Liver (tissue), 2 donors: ENCODE results near the gene KXD1.

Experiments
- CTCF ChIP-seq: fragments of 150-350 bp; IDR thresholded peaks from 2 replicates; pipeline ENCODE4 v1.5.1; 2017; ENCODE audit warnings: improper control_type of control experiment, low read depth, low read length; ENCODE audit not compliant: missing input control
- REST ChIP-seq: IDR thresholded peaks from 2 replicates; pipeline ENCODE4 v1.6.1; 2016; ENCODE audit warnings: antibody characterized with exemption, mild to moderate bottlenecking
- YY1 ChIP-seq: IDR thresholded peaks from 2 replicates; pipeline ENCODE4 v1.6.1; 2016; ENCODE audit warnings: antibody characterized with exemption, mild to moderate bottlenecking
- donor health status: healthy.

DNA sequence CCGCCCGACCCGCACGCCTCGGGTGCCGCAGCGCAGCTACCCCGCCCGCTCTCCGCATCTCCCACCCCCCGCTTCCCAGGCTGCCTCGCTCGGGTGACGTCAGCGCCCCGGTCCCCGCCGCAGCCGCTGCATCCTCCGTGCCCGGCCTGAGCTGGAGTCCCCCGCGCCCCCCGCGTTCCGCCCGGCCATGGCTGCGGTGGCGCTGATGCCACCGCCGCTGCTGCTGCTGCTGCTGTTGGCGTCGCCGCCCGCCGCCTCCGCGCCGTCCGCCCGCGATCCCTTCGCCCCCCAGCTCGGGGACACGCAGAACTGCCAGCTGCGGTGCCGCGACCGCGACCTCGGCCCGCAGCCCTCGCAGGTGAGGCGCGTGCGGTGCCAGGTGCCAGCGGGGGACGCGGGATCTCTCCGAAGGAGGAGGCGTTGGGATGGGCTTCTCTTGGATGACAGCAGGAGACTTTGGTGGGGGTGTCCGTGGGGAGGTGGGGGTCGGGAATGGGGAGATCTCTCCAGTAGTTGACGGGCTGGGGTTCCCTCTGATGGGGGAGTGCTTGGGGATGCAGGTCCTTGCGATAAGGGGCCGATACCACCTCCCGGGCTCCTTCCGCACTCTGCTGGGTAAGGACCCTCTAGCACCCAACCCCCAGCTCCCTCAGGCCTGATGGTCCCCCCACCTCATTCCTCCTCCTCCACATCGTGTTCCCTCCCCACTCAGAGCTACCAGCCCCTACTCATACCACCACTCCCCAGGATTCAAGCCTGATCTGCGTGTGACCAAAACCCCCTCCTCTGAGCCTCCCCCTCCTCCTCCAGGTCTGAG is 55.3 kb downstream of the KXD1 start, which contains the start of gene TMEM59L:
- TF ChIP-seq REST (no peak), CTCF (no peak), YY1 (no peak)
